ENCODE results near the gene SCCPDH. TPM values are rescaled to one million over a fixed set of nuclear protein-coding genes. Genes with fewer than 3 reads are reported as not detected.
"Not testable (repeated sequence)": the region's sequence is repeated elsewhere in the genome, so short reads cannot be mapped to it uniquely, and the experiment has no call there.

Gene SCCPDH
- total RNA-seq, 6 experiments from 2014 or later = 21.3 to 27.2 (median 25.6) TPM

DNA sequence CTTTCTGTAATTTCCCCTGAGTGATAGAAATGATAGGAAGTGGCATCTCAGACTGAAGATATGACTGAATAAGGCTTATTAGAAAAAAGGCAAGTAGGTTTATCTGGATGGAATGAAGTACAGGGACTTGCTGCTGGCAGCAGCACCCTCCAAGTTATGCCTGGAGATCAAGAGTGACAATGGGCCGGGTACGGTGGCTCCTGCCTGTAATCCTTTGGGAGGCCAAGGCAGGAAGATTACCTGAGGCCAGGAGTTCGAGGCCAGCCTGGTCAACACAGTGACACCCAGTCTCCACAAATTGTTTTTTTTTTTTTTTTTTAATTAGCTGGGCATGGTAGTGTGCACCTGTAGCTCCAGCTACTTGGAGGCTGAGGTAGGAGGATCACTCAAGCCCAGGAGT is 87.8 kb downstream of the SCCPDH start:
- no peaks in the 10 kb centered on the region for H3K36me3 Mint-ChIP-seq (ENCODE audit: low read depth)
- H3K27me3 Mint-ChIP-seq (ENCODE audit: insufficient read depth) = peaks cover 27% of the 10 kb centered on the region
- H3K4me3 Mint-ChIP-seq = no peak overlapping the region
- no peak overlapping the region for H3K27ac Mint-ChIP-seq
- no peaks in the 10 kb centered on the region for H3K9me3 Mint-ChIP-seq
- no peak for DNase-seq
- H3K4me1 Mint-ChIP-seq (ENCODE audit: low read depth) = no peaks in the 10 kb centered on the region
- TF ChIP-seq CTCF (IDR thresholded peaks at IDR 0.05) = no peak

- not testable (repeated sequence) for H3K4me1 Mint-ChIP-seq (ENCODE audit: low read depth); DNase-seq; H3K9me3 Mint-ChIP-seq; H3K4me3 Mint-ChIP-seq; H3K27ac Mint-ChIP-seq; H3K36me3 Mint-ChIP-seq (ENCODE audit: low read depth)
- peaks cover 27% of the 10 kb centered on the region for H3K27me3 Mint-ChIP-seq (ENCODE audit: insufficient read depth)
Observed at GRCh38 chr1:246813325-246813724, 89.1 kb downstream of the SCCPDH start.

GRCh38 chr1:246814890-246815289 is 90.7 kb downstream of the SCCPDH start:
- no peak for DNase-seq
- Mint-ChIP-seq H3K27ac (no peak overlapping the region), H3K4me3 (no peak overlapping the region), H3K4me1 (ENCODE audit: low read depth) (no peaks in the 10 kb centered on the region), H3K9me3 (no peaks in the 10 kb centered on the region), H3K36me3 (ENCODE audit: low read depth) (no peaks in the 10 kb centered on the region), H3K27me3 (ENCODE audit: insufficient read depth) (peaks cover 29% of the 10 kb centered on the region)
- TF ChIP-seq CTCF (IDR thresholded peaks at IDR 0.05) = no peak

GRCh38 chr1:246815693-246816270 is 91.6 kb downstream of the SCCPDH start:
- H3K4me1 Mint-ChIP-seq (ENCODE audit: low read depth) = no peaks in the 10 kb centered on the region
- no peak for TF ChIP-seq CTCF (IDR thresholded peaks at IDR 0.05)
- no peak overlapping the region for H3K27ac Mint-ChIP-seq
- no peak overlapping the region for H3K4me3 Mint-ChIP-seq
- H3K27me3 Mint-ChIP-seq (ENCODE audit: insufficient read depth) = peaks cover 28% of the 10 kb centered on the region
- no peak for DNase-seq
- H3K36me3 Mint-ChIP-seq (ENCODE audit: low read depth) = no peaks in the 10 kb centered on the region
- H3K9me3 Mint-ChIP-seq = no peaks in the 10 kb centered on the region

Other genes with a start within 250 kb of the SCCPDH start
- 10 to 100 TPM; 28.4 to 37.9 (median 31.2) TPM for gene SMYD3, start 217.1 kb upstream of the SCCPDH start, total RNA-seq (2021; fragmentation: NEBNext Ultra II Directional; extraction: Animal tissue kit (Norgen Biotek cat#: 25700))
- gene TFB2M, start 158.1 kb upstream of the SCCPDH start, total RNA-seq (2021; fragmentation: NEBNext Ultra II Directional; extraction: Animal tissue kit (Norgen Biotek cat#: 25700)) = 10 to 100 TPM; 21.2 to 25.0 (median 23.0) TPM
- 10 to 100 TPM; 56.4 to 67.9 (median 59.6) TPM for gene CNST, start 158.0 kb upstream of the SCCPDH start, total RNA-seq (2021; fragmentation: NEBNext Ultra II Directional; extraction: Animal tissue kit (Norgen Biotek cat#: 25700))
- gene AHCTF1, start 207.5 kb downstream of the SCCPDH start, total RNA-seq (2021; fragmentation: NEBNext Ultra II Directional; extraction: Animal tissue kit (Norgen Biotek cat#: 25700)) = 10 to 100 TPM; 28.2 to 32.8 (median 30.6) TPM